Measurements from ENCODE around the gene CROCC2.

CROCC2 gene

DNA sequence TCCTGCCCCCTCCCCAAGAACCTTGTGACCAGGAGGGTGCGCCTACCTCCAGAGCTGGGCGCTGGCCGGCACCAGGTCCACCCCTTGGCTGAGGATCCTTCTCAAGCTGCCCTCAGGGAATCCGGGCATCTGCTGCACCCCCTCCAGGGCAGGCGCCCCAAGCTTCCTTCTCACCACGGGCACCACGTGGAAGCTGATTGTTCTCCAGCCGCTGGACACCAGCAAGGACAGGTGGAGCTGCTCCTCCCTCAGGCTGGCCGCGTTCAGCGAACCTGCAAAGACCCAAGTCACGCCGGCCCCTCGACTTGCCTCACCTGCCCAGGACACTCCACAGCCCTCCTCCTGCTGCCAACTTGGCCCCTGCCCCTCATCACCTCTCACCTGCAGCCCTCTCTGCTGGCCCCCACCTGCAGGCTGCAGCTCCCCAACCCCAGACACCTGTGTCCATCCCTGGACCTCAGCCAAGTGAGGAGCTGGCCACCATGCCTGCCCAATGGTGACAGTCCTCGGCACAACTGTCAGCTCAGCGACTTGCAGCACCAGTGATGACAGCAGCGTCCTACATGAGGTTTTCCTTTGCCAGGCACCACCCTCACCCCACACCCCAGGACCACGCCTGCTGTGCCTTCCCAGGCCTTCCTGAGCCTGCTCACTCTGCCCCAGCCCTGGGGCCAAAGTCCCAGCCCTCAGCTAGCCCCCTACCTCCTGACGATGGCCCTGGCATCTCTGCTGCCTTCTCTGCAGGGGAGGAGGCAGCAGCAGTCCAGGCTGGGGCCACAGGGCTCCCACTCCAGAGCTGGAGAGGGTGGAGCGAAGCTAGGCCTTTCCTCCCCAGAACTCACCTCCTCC, 14.4 kb upstream of the CROCC2 start:
- DNase-seq (ENCODE audit: low read depth, low spot score), result no peak

DNA sequence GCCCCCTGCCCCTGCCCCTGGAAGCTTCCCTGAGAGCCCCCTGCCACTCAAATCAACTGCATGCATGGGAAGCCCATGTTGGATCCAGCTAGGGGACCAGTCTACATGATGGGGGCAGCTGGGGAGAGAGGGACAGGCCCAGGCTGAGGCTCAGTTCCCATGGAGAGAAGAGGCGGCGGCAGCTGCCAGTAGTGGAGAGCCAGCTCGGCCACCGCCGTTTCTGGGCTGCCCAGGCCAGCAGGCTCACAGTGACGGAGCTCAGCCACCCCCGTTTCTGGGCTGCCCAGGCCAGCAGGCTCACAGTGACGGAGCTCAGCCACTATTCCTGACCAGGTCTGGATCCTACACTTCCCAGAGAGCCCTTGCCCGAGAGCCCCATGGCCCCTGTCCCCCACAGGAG, 13.8 kb upstream of the CROCC2 start:
- no peak for DNase-seq (ENCODE audit: low read depth, low spot score)

DNA sequence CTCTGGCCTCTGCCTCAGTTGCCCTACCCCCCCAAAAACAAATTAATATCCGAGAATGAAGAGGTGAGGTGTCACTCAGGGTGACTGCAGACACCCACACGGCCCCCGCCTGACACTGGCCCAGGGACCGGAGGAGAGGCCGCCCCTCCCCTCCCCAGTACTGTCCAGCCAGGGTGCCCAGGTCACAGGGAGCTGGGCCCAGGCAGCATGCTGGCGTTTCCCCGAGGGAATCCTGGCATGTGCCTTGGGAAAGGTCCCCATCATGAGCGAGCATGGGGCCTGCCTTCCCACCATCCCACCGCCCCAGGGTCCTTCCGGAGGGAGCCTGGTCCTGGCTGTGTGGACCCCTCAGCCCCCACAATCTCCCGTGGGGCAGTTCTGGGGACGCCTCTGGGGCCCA, 13.2 kb upstream of the CROCC2 start:
- DNase-seq (ENCODE audit: low read depth, low spot score), result no peak

DNA sequence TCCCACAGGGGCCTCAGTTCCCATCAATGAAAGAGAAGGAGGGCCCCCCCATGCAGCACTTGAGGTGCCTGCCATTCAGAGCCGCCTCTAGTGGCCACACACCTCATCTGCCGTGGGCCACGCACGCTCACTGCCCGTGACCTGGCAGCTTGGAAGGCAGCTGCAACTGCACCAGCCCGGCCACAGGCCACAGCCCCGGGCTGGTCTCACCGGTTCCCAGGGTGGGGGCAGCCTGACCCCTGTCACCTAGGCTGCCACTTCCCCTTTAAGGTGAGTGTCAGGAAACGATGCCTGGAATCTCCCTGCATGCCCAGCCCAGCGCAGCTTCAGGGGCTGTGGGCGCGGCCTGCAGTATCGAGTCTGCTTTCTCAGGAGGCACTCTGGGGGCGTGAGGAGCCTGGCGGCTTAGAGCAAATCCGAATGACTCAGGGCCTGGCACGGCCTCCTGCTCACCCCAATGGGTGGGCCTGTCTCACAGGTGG, 12.7 kb upstream of the CROCC2 start:
- DNase-seq (ENCODE audit: low read depth, low spot score), result no peak

DNA sequence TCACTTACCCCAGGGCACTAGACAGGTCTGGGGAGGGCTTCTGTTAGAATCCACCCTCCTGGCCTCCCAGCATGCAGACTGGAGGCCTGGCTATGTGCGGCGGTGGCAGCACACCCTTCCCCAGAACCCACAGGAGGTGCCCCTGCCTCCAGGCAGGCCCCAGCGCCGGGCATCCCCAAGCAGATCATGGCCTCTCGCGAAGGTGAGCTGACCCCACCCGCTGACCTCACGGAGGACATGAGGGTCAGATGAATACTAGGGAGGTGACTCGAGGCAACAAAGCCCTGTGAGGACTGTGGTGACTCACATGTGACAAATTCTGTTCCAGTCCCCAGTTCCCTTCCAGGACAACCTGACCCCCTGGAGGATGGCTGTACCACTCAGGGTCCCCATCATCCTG, 12.1 kb upstream of the CROCC2 start:
- DNase-seq (ENCODE audit: low read depth, low spot score), result no peak

DNA sequence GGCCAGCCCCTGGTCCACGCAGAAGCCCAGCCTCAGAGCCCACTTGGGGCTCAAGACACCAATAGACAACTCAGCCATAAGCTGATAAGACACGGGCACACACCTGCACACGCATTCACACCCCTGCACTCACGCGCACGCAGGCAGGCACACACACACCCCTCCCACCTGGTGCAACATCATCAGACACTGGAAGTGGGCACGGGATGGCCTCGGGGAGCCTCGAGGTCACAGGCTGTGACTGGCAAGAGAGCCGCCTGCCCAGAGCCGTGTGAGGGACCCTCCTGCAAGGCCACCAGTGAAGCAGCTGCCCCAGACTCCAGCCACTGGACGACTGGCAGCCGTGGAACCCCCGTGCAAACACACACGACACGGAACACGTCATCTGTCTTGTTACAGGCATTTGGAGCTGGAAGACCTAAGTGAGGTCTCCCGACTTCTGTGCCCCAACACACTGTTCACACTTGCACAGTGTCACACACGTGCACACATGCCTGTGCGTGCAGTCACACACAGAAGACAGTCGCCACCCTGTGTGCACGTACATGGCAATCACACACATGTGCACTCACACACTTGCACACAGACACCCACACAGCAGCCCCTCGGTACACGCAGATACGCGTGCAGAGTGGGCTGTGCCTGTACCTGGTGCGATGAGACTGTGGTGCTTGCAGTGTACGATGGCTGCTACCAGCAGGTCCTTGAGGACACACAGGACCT, 11.1 kb upstream of the CROCC2 start:
- DNase-seq (ENCODE audit: low read depth, low spot score), result no peak

DNA sequence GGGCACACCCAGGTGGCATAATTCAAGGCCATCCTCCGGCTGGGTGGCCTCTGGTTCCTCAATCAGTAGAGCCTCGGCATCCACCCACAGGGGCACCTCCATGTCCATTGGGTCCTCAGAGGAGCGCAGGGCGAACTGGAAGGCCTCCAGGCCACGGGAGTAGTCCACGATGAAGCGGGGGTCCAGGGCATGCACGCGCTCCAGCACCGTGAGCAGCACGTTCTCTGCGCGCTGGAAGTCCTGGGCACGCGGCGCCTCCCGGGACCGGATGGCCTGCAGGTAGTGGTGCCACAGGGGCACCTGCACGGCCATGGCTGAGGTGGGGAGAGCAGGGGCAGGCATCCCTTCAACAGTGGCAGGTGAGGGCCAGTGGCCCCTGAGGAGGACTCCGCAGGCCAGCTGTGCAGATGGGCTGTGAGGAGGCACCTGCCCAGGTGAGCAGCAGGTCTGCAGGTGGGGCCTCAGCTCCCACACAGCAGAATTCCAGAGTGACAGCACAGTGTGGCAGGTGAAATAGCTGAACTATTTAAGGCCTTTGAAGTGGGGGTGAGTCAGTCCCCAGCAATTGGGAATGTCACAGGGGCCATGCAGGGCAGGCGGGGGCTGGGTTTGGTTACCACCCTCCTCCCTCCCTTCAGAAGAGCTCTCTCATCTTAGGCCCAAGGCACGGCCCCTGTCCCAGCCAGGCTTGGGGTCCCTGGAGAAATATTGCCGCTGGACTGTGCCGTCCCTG, 10.3 kb upstream of the CROCC2 start, which contains the start of gene MAB21L4:
MAB21L4 (minus strand) TSS at position 501 of the 733 bp plus-strand sequence; CDS start at position 342, 159 bp downstream.
- DNase-seq (ENCODE audit: low read depth, low spot score), result no peak

DNA sequence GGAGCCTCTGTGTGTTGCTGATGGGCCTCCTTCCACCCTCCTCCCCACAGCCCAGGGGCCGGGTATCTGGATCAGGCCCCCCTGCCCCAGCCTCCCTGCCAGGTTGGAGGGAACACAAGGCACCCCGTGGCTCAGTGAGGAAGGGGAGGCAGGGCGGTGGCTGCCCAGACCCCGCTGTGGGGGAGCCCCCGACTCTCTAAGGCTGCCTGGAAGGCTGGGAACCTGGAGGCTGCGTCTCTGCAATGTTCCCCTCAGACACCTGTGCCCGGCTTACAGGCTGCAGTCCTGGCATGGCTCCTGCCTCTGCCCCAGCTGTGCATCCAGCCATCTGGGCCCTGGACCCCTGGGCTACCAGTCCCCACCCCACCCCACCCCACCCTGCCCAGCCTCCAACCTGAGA, 9.7 kb upstream of the CROCC2 start:
- DNase-seq (ENCODE audit: low read depth, low spot score), result no peak

DNA sequence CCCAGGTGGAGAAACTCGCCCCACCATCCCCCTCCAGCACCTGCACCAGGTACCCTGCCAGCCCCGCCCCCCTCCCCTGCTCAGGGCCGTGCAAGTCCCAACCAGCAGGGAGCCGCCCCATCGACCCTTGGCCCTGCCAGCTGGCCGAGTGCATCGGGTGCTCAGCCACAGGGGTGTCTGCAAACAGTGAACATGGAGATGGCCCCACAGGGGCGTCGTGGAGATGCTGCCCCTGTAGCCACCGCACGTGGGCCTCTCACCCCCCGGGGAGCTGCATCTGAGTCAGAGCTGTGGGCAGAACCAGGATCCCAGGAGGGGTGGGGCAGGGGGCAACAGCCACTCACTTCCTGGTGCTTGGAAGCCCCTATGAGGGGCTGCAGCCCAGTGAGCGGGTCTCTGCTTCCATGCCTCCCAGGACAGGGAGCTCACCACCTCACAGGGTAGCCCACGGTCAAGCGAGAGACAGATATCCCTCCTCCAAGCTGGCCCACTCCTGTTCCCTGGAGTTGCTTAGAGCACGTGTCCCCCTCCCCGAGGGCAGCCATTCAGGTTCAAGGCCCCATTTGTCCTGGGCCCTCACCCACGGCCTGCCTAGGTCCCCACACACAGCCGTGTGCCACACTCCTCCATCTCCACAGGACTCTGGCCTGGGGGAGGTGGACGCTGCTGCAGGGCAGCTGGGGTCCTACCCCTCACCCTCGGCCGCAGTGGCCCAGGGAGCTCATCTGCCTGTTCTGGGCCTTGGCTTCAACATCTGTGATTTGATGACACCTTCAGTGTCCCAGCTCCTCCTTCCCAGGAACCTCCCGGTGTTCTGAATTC, 9.1 kb upstream of the CROCC2 start:
- no peak for DNase-seq (ENCODE audit: low read depth, low spot score)

DNA sequence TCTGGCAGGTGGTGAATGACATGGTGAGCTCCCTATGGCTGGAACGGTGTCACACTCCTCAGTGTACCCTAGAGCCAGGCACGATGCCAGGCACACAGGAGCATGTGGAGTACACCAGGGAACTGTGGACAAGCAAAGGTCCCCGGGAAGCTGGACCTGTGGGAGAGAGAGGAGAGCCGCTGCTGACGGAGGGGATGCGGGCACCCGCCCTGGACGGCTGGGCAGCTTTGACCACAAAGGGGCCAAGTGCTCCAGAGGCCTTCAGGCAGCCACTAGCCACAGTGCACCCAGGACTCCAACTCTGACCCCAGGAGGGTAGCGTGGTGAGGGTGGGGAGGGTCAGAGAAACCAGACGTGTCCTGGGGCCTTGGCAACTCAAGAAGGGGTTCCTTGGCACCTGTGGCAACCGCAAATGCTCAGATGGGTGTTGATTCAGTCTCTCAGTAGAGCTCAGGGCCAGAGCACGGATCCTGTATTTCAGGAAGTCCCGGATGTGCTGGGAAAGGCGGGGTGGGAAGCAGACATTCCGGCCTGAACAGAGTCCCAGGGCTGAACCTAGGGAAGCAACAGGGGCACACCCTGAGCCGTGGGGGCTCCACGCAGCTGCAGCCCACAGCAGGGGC, 7.9 kb upstream of the CROCC2 start:
- DNase-seq (ENCODE audit: low read depth, low spot score), result no peak

DNA sequence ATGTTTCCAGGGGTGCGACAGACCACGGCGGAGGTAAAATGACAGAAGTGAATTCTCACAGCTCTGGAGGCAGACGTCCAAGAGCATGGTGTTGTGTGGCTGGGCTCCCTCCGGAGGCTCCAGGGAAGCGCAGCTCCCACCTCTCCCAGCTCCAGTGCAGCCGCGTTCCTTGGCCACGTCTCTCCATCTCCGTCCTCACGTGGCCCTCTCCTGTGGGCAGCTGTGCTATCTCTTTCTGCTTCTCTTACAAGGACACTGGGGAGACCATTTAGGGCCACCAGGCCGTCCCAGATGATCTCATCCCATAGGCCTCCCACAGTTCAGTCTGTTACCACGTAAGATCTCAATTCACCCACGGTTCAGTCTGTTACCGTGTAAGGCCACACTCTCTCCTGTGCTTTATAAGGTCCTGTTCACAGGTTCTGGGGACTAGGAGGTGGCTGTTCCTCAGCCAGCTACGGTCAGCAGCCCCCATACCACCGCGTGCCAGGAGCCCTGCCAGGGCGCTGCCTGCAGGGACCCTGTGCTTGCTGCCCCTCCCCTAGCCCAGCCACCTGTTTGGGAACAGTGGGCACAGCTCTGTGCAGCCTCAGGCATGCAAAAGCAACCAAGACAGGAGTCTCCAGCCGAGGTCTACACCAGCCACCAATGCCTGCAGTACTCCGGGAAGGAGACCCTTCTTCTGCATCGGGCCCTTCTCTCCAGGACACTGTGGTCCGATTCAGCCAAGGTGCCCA, 7.2 kb upstream of the CROCC2 start:
- no peak for DNase-seq (ENCODE audit: low read depth, low spot score)

DNA sequence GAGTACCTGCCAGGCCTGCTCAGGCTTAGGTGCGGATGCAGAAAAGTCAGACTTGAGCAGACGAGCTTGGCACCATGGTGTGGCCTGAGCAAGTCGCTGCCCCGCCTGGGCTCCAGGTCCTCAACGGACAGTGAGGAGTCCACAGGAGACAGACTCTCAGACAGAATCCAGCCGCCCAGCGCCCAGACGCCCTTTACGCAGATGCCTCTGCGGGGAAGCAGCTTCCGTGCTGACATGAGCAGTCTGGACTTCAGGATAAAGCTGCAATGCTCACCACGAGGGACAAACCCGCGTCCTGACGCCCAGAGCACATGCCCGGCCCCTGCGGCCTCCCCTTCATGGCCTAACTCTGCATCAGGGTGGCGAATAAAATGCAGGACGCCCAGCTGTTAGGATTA, 6.7 kb upstream of the CROCC2 start:
- no peak for DNase-seq (ENCODE audit: low read depth, low spot score)

DNA sequence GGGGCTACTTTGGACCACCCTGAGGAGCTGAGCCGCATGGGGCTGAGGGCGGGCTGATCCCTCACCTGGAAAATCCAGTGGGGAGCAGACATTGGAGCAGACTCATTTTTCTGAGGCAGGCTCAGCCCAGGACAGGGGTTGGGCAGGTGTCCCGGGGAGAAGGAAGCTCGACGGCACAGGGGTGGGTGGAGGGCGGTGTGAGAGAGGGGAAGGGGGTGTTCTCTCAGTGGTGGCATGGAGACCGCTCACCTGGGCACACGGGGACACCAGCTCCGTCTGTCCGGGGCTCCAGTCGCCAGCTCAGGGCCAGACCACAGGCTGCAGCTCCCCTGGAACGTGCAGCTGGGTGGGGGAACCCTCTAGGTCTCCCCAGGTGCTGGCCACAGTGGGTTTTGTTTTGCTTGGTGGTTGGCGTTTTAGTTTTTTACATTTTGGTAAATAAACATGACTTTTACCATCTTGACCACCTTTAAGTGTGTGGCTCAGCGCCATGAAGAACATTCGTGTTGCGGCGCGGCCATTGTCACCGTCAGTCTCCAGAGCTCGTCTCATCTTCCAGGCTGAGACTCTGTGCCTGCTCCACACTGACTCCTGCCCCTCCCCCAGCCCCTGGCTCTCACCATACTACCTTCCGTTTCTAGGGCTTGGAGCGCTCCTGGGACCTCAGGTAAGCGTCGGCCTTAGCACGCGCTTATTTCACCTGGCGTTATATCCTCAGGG, 5.8 kb upstream of the CROCC2 start:
- DNase-seq (ENCODE audit: low read depth, low spot score), result no peak

DNA sequence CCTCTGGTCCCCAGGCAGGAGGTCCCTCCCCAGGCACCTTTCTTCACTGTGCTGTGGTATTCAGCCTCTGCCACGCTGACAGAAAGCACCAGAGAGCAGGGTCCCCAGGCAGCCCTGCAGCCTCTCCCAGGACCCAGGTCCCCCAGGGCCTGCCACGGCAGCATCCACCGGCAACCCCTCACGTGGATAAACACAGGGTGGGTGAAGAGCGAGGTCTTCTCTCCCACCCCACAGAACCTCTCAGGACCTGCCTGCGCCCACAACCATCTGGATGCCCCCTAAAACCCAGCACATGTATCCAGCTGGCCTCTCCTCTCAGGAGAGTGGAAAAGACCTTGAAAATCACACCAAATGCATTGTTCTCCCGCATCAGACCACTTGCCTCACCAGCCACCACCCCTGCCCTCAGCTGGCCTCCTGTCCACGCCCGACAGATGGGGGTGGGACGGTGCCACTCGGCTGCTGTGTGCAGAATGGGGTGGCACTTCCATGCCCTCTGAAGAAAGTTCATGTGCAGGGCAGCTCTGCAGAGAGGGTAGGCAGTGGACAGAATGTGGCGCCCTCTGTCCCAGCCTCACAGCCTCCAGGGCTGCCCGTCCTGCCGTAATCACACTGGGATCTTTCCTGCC, 4.0 kb upstream of the CROCC2 start:
- no peak for DNase-seq (ENCODE audit: low read depth, low spot score)

DNA sequence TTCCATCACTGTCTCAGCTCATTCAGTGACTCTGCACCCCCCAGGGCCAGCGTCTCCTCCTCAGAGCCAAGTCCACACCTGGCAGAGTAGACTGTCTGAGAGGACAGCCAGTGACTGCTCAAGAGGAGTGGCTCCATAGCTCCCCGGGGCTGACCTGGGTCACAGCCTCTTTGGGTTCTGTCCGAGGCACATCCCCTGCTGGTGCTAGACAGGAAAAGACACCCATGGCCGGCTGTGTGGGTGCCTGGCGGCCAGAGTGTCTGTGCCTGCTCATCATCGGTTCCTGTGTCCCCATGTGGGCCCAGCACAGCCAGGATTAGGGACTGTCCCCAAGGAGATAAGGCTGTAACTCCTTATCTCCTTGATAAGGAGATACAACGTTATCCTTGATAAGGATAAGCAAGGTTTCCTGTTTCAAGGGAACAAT, 3.5 kb upstream of the CROCC2 start:
- DNase-seq (ENCODE audit: low read depth, low spot score), result no peak

DNA sequence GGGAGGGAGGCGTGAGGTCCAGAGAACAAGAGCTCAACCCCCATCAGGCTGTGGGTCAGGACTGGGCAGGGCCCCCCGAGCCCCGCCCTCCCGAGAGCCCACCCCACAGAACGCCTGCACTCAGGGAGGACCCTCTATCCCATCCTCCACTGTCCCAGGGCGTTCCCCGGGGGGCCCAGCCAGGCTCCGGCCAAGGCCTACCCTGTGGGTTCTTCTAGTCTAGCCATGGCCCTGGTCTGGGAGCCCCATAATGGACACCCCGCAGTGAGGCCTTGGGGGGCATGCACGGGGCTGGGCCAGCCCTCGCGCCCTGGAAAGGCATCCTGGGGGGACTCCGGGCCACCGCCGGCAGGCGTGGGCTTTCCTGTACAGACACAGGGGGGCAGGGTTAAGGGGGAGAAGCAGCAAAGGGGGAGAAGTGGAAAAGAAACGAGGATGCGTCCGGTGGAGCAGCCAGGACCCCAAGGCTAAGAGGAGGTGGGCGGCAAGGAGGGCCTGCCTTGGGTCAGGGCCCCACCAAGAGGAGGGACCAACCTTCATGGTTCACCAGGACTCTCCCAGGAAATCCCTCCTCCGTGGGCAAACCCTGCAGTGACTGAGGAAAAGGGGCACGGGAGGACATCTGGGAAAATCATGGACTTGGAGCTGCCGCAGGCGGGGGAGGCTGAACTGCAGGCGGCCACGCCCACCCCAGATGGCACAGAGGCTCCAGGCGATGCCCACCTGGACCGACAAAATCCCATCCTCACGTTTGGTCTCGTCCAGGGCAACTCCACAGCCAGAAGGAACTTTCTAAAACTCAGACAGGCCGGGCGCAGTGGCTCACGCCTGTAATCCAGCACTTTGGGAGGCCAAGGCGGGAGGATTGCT, 2.7 kb upstream of the CROCC2 start:
- no peak for DNase-seq (ENCODE audit: low read depth, low spot score)

DNA sequence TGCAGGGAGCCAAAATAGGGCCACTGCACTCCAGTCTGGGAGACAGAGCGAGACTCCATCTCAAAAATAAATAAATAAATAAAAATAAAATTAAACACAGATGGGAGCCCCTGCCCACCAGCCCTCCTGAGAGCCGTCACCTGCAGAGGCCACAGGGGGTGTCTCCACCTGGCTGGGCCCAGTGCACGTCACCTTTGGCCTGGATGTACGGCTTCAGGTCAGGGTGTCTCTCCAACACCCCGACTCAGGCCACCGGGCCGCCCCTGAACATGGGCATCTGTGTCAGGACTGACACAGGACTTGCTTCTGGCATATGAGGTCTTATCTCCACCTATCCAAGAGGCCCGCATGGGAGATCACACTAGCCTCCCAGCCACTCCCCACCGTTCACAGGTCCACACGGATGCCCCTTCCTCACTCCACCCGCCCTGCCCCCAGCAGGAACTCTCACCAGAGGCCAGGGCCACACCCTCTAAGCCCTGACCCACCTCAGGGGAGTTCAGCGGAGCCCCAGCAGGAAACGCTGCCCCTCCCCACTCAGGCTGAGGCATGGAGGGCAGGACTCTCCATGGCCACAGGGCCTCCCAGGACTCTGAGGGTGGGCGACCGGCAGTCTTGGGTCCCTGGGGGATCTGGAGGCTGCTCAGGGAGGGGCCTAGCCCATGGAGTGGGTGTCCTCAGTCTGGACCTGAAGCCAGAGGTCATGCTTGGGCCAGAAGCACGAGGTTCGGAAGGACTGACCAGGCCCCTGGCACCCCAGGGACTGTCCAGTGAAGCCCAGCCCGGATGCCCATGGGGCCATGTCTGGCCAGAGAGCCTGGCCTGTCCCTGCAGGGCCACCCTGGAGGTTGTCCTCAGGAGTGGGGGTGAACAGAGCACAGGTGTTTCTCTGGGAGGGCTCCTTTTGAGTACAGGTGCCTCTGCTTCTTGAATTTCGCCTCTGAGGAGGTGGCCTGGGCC, 1.6 kb upstream of the CROCC2 start:
- no peak for DNase-seq (ENCODE audit: low read depth, low spot score)
